Mesenchymal stem cell (in vitro differentiated cells and primary cell): ENCODE measurements around the gene DCBLD2.
"Not testable (repeated sequence)": the region's sequence is repeated elsewhere in the genome, so short reads cannot be mapped to it uniquely, and the experiment has no call there.

Experiments used
- DNase-seq: peaks from one replicate; pipeline ENCODE4 v3.0.0-alpha.2; 2013
- H2AFZ ChIP-seq: one replicate; pipeline ENCODE4 v1.6.1; 2013; ENCODE audit warnings: low read depth, mild to moderate bottlenecking, control low read depth, inconsistent platforms, low read length, moderate library complexity
- H2AK5ac ChIP-seq: 2 replicates; pipeline ENCODE4 v1.6.1; 2013; ENCODE audit warnings: low read length, moderate library complexity, mild to moderate bottlenecking, inconsistent platforms; ENCODE audit not compliant: severe bottlenecking
- H2BK120ac ChIP-seq: one replicate; pipeline ENCODE4 v1.6.1; 2013; ENCODE audit warnings: low read depth, mild to moderate bottlenecking, inconsistent platforms, low read length, moderate library complexity
- H2BK12ac ChIP-seq, 2 experiments: one replicate each; pipeline ENCODE4 v1.6.1; 2013; ENCODE audit warnings: inconsistent platforms in 2 of 2, low read length in 2 of 2, mild to moderate bottlenecking in 2 of 2, moderate library complexity in 2 of 2, control low read depth in 1 of 2
- H2BK15ac ChIP-seq: one replicate; pipeline ENCODE4 v1.6.1; 2013; ENCODE audit warnings: mild to moderate bottlenecking, low read depth, inconsistent platforms; ENCODE audit not compliant: poor library complexity, severe bottlenecking
- H2BK5ac ChIP-seq: 2 replicates; pipeline ENCODE4 v1.6.1; 2013; ENCODE audit warnings: low read depth, mild to moderate bottlenecking, low read length, control low read depth, inconsistent platforms; ENCODE audit not compliant: poor library complexity, severe bottlenecking
- H3K14ac ChIP-seq, 2 experiments: one replicate each; pipeline ENCODE4 v1.6.1; 2013; ENCODE audit warnings: inconsistent platforms in 2 of 2, low read length in 2 of 2, control low read depth in 1 of 2, mild to moderate bottlenecking in 1 of 2, moderate library complexity in 1 of 2
- H3K18ac ChIP-seq, 2 experiments: one replicate each; pipeline ENCODE4 v1.6.1; 2013; ENCODE audit warnings: inconsistent platforms in 2 of 2, low read length in 2 of 2, control low read depth in 1 of 2, low read depth in 1 of 2, mild to moderate bottlenecking in 1 of 2
- H3K23ac ChIP-seq, 2 experiments: one replicate each; pipeline ENCODE4 v1.6.1; 2013; ENCODE audit warnings: inconsistent platforms in 2 of 2, low read length in 2 of 2, mild to moderate bottlenecking in 2 of 2, moderate library complexity in 2 of 2, control low read depth in 1 of 2
- H3K27ac ChIP-seq: 2 replicates; pipeline ENCODE4 v1.5.1; 2013; ENCODE audit warnings: mild to moderate bottlenecking, moderate library complexity, low read length, control low read depth, inconsistent platforms; ENCODE audit not compliant: poor library complexity, severe bottlenecking
- H3K27me3 ChIP-seq, 2 experiments: 2 replicates each; pipeline versions ENCODE4 v1.6.1 to v1.7.0; 2013; ENCODE audit warnings: low read length in 2 of 2, mild to moderate bottlenecking in 2 of 2, moderate library complexity in 2 of 2, control low read depth in 1 of 2, inconsistent platforms in 1 of 2; ENCODE audit not compliant: control insufficient read depth in 1 of 2, insufficient read depth in 1 of 2
- H3K36me3 ChIP-seq, 2 experiments: 2 replicates each; pipeline versions ENCODE4 v1.6.1 to v1.7.0; 2013; ENCODE audit warnings: low read length in 2 of 2, control low read depth in 1 of 2, inconsistent platforms in 1 of 2, low read depth in 1 of 2, mild to moderate bottlenecking in 1 of 2; ENCODE audit not compliant: insufficient read depth in 2 of 2, control insufficient read depth in 1 of 2
- H3K4ac ChIP-seq, 2 experiments: one replicate each; pipeline ENCODE4 v1.6.1; 2013; ENCODE audit warnings: inconsistent platforms in 2 of 2, low read length in 2 of 2, mild to moderate bottlenecking in 2 of 2, moderate library complexity in 2 of 2, control low read depth in 1 of 2, low read depth in 1 of 2
- H3K4me1 ChIP-seq: 2 replicates; pipeline ENCODE4 v1.6.1; 2013; ENCODE audit warnings: low read depth, low read length, control low read depth; ENCODE audit not compliant: control insufficient read depth, insufficient read depth
- H3K4me2 ChIP-seq: 2 replicates; pipeline ENCODE4 v1.6.1; 2013; ENCODE audit warnings: low read length, mild to moderate bottlenecking, inconsistent platforms; ENCODE audit not compliant: poor library complexity, severe bottlenecking
- H3K4me3 ChIP-seq, 2 experiments: 2 replicates each; pipeline versions ENCODE4 v1.5.1 to v1.7.0; 2013; ENCODE audit warnings: low read length in 2 of 2, mild to moderate bottlenecking in 2 of 2, control low read depth in 1 of 2, low read depth in 1 of 2; ENCODE audit not compliant: insufficient read depth in 1 of 2
- H3K79me1 ChIP-seq: replicated peaks from 2 replicates; pipeline ENCODE4 v1.6.1; 2013; ENCODE audit warnings: mild to moderate bottlenecking, control low read depth, low read length, inconsistent platforms; ENCODE audit not compliant: poor library complexity, severe bottlenecking
- H3K9ac ChIP-seq: 2 replicates; pipeline ENCODE4 v1.7.0; 2013; ENCODE audit warnings: mild to moderate bottlenecking, low read length, moderate library complexity
- H3K9me3 ChIP-seq: 2 replicates; pipeline ENCODE4 v1.7.0; 2013; ENCODE audit warnings: mild to moderate bottlenecking, low read length; ENCODE audit not compliant: control insufficient read depth
- H4K8ac ChIP-seq: one replicate; pipeline ENCODE4 v1.6.1; 2013; ENCODE audit warnings: inconsistent platforms, mild to moderate bottlenecking, low read length, moderate library complexity
- H4K91ac ChIP-seq: one replicate; pipeline ENCODE4 v1.6.1; 2013; ENCODE audit warnings: mild to moderate bottlenecking, low read length, inconsistent platforms
- whole genome bisulfite sequencing: methylation state at CpG from one replicate; pipeline ENCODE4 v1.1.7; 2013; ENCODE audit warnings: mixed read lengths; 5-methylcytosine and 5-hydroxymethylcytosine counted together

The DCBLD2 gene

DNA sequence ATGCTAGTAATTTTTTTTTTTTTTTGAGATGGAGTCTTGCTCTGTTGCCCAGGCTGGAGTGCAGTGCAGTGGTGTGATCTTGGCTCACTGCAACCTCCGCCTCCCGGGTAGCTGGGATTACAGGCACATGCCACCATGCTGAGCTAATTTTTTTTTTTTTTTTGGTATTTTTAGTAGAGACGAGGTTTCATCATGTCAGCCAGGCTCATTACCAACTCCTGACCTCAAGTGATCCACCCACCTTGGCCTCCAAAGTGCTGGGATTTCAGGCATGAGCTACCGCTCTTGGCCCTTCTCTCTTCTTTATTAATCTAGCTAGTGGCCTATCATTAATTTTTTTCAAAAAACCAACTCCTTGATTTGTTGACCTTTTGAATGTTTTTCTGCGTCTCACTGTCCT is 70.4 kb downstream of the DCBLD2 start:
- not testable (repeated sequence) for H4K91ac ChIP-seq, H3K4me1 ChIP-seq, H3K27me3 ChIP-seq, H2BK5ac ChIP-seq, H4K8ac ChIP-seq, H2BK120ac ChIP-seq, H2AFZ ChIP-seq, H3K9me3 ChIP-seq, H3K14ac ChIP-seq, H3K79me1 ChIP-seq, H3K4ac ChIP-seq, H3K18ac ChIP-seq, H2BK15ac ChIP-seq, H3K23ac ChIP-seq, DNase-seq, H3K9ac ChIP-seq, H3K4me2 ChIP-seq, H2AK5ac ChIP-seq, H2BK12ac ChIP-seq, H3K4me3 ChIP-seq
- H3K36me3 ChIP-seq: peaks cover 7 to 35% of the 10 kb centered on the region in 2 experiments
- WGBS: 98% methylated on average over 5 of the region's 5 CpGs
- H3K27ac ChIP-seq: peak overlapping the region; percentile 49

DNA sequence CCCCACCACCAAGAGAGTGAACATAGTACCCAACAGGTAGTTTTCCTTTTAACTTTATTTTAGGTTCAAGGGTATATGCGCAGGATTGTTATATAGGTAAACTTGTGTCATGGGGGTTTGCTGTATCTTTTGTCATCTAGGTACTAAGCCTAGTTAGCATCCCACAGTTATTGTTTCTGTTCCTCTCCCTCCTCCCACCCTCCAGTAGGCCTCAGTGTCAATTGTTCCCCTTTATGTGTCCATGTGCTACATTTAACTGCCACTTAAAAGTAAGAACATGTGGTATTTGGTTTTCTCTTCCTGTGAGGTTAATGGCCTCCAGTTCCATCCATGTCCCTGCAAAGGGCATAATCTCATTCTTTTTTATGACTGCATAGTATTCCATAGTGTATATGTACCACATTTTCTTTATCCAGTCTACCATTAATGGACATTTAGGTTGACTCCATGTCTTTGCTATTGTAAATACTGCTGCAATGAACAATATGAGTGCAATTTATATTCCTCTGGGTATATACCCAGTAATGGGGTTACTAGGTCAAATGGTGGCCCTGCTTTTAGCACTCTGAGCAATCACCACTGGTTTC is 72.2 kb downstream of the DCBLD2 start:
- Histone ChIP-seq H4K8ac (no peak overlapping the region), H3K18ac (no peak overlapping the region), H2AFZ (no peak overlapping the region), H2BK15ac (no peak overlapping the region), H3K9me3 (peaks cover 3% of the 10 kb centered on the region), H2BK120ac (no peak overlapping the region), H2BK12ac (no peak overlapping the region), H3K36me3 (peaks cover 7 to 46% of the 10 kb centered on the region in 2 experiments), H3K4me1 (peaks cover 6% of the 10 kb centered on the region), H3K4me3 (no peak overlapping the region), H3K4me2 (no peak overlapping the region), H3K14ac (no peak overlapping the region), H2BK5ac (no peak overlapping the region), H3K27ac (no peak overlapping the region), H3K79me1 (peaks cover 2% of the 10 kb centered on the region), H3K27me3 (no peaks in the 10 kb centered on the region), H3K4ac (no peak overlapping the region), H4K91ac (no peak overlapping the region), H2AK5ac (no peak overlapping the region), H3K9ac (no peak overlapping the region), H3K23ac (no peak overlapping the region)
- DNase-seq: no peak
- WGBS: no CpG with 5 or more reads among the region's 1 CpG

DNA sequence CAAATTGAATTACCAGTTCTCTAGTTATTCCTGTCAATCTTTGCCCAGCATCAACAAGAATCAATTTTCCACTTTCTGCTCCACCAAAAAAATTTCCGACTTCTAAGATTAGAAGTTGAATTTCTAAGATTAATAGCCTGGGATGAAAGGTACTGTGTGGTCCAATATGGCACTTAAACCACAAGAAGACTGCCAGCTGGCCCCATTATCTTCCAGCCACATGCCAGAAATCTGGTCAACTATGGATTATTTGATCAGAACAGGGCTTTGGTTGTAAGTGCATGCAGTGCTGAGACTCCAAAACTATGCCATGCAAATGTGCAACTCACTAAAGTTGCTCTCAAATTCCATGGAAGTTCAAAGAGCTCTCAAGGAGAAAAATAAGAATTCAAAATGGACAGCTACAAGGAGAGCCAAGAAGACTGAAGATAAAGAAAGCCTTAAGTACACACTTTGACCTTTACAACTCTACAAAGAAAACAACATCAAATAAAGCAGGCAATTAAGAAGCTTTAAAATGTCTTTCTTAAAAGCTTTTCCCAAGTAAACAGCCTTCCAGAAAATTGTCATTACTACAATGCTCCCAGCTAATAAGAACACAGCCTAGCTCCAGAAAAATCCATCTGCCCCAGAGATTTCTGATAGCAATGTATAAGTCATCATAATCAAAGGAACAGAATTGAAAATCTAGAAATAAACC is 74.1 kb downstream of the DCBLD2 start:
- Histone ChIP-seq H2AFZ (no peak overlapping the region), H3K4me3 (no peak overlapping the region), H2BK120ac (no peak overlapping the region), H3K4ac (no peak overlapping the region), H2BK12ac (no peak overlapping the region), H3K14ac (no peak overlapping the region), H3K9me3 (no peaks in the 10 kb centered on the region), H3K9ac (no peak overlapping the region), H3K4me2 (no peak overlapping the region), H3K27me3 (no peaks in the 10 kb centered on the region), H2BK5ac (no peak overlapping the region), H2BK15ac (no peak overlapping the region), H2AK5ac (no peak overlapping the region), H3K36me3 (peaks cover 4 to 48% of the 10 kb centered on the region in 2 experiments), H4K91ac (no peak overlapping the region), H3K23ac (no peak overlapping the region), H3K18ac (no peak overlapping the region), H4K8ac (no peak overlapping the region), H3K27ac (peak overlapping the region; percentile 49), H3K79me1 (no peaks in the 10 kb centered on the region), H3K4me1 (peaks cover 7% of the 10 kb centered on the region)
- WGBS: no CpG with 5 or more reads among the region's 1 CpG
- no peak for DNase-seq

DNA sequence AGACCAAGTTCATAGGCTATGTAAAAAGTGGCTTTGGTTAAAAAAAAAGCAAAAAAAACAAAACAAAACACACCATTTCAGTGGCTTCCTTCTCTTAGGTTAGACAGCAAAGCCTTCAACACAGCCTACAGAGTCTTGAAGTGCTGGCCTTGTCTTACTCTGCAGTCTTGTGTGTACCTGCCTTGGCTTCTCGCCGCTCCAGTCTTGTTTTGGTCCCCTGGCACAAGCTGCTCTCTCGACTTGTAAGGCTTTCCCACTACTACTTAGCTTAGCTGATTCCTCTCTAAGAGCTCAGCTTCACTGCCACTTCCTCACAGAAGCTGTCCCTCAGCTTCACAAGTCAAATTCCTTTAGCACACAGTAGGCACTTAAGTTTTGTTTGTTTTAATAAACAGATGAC is 75.4 kb downstream of the DCBLD2 start:
- 83% methylated on average over 3 of the region's 3 CpGs for WGBS
- no peaks in the 10 kb centered on the region for H3K79me1 ChIP-seq
- no peak for DNase-seq

More for the DNA sequence above, 75.4 kb downstream of the DCBLD2 start:
- Histone ChIP-seq H3K27me3 (no peaks in the 10 kb centered on the region), H4K8ac (no peak overlapping the region), H3K4me2 (no peak overlapping the region), H3K18ac (peak overlapping the region in 1 of 2 experiments; percentile 48), H2AK5ac (no peak overlapping the region), H3K9me3 (no peaks in the 10 kb centered on the region), H3K9ac (peak overlapping the region; percentile 13), H3K27ac (peak overlapping the region; percentile 60), H2BK120ac (no peak overlapping the region), H3K4me1 (peaks cover 7% of the 10 kb centered on the region), H3K14ac (peak overlapping the region in 1 of 2 experiments; percentile 18), H3K36me3 (peaks cover 8 to 51% of the 10 kb centered on the region in 2 experiments), H2BK15ac (no peak overlapping the region), H4K91ac (no peak overlapping the region), H2AFZ (no peak overlapping the region), H2BK12ac (no peak overlapping the region), H3K4ac (no peak overlapping the region), H3K4me3 (no peak overlapping the region), H3K23ac (no peak overlapping the region), H2BK5ac (no peak overlapping the region)
